SHP77 (cell line): ENCODE data around the gene EMID1.
A peak's percentile ranks its signal among the peaks of the same experiment; 100 is the strongest.
"Not testable (repeated sequence)": the region's sequence is repeated elsewhere in the genome, so short reads cannot be mapped to it uniquely, and the experiment has no call there.

Source experiments
- DNase-seq, 2 experiments: peaks; one replicate each; lab custom pipeline; 2025; lab: John Stamatoyannopoulos, UW

Gene EMID1

GRCh38 chr22:29211466-29211865 is 5.8 kb downstream of the EMID1 start:
- DNase-seq, result no peak

GRCh38 chr22:29212743-29213142 is 7.0 kb downstream of the EMID1 start:
- no peak for DNase-seq

GRCh38 chr22:29213493-29213892 is 7.8 kb downstream of the EMID1 start:
- no peak for DNase-seq

DNA sequence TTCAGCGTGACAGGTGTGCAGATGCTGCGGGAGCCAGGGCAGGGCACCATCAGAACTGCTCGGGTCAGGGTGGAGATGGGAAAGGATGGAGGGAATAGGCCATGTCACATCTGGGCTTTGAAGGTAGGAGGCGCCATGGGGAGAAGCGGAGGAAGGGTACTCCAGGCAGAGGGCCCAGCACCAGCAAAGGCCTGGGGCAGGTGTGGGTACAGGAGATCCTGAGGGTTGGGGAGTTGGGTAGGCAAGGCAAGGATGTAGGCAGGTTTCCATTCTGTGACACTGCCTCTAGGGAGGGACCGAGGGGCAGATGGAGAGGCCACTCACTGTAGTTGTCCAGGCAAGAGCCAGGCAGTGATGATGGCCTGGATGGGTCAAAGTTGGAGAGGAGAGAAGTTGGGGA is 8.5 kb downstream of the EMID1 start:
- DNase-seq, result no peak

DNA sequence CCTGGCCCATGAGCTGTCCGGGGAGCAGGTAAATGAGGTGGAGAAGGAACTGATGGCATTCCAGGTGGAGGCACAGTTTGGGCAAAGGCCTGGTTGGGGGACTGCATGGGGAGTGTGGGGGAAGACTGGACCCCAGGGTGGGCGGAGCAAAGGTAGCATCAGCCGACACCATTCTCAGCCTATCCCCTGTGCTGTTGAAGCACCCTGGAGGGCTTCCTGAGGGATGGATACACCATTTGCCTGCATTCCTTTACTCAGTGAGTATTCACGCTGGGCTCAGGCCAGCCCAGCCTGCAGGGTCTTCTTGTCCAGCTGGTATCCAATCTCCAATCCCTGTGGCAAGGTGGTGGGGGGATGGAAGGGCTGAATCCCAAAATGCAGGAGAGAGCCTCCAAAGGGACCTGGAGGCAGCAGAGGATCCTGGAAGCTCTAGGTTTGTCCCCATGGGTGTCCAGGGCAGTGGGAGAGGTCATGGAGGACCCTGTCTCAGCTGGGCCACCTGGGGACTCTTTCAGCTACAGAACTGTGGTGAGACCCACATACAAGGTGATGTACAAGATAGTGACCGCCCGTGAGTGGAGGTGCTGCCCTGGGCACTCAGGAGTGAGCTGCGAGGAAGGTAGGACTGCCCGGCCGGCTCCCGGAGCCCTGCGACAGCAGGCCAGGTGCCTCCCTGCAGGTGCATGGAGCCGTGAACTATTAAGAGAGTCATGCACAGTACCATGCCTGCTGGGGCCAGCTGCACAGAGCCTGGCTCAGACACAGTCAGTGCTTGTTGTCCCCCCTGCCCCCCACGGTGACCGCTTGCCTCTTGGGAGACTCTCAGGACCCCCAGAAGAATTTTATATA is 9.5 kb downstream of the EMID1 start:
- DNase-seq, result no peak

DNA sequence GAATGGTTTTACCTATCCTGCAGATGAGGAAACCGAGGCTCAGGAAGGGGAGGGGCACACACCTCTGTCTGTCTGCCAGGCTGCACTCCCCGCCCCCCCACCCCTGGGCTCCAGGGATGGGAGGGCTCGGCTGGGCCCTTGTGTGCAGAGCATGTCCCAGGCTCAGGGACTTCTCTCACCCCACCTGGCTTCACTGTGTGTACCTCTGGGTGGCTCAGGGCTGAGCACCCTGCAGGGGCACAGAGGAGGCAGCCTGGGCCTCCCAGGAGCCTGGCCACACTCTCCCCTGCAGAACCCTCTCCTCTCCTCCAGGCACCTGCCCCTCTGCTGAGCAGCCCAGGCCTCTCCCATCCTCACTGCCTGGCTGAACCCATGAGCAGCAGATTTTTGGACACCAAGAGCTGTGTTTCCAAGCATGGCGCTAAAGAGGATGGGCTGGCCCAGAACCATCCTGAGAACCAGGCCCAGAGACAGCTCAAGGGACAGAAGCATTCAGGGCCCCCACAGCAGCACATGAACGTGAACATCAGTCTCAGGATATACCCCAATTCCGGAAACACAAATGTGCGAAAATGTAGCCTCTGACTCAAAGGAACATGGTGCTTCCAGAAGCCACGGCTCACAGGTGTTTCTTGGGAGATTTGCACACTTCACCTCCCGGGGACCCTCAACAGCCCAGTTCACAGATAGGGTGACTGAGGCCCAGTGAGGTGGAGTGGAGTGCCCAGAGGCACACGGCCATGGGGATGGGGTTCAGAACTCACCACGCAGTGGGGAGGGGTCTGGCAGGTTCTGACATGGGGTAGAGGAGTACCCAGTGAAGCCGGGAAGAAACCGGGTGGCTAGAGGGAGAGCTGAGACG is 10.5 kb downstream of the EMID1 start:
- no peak for DNase-seq

- no peak for DNase-seq
Measured at GRCh38 chr22:29216873-29217666, 11.4 kb downstream of the EMID1 start.

DNA sequence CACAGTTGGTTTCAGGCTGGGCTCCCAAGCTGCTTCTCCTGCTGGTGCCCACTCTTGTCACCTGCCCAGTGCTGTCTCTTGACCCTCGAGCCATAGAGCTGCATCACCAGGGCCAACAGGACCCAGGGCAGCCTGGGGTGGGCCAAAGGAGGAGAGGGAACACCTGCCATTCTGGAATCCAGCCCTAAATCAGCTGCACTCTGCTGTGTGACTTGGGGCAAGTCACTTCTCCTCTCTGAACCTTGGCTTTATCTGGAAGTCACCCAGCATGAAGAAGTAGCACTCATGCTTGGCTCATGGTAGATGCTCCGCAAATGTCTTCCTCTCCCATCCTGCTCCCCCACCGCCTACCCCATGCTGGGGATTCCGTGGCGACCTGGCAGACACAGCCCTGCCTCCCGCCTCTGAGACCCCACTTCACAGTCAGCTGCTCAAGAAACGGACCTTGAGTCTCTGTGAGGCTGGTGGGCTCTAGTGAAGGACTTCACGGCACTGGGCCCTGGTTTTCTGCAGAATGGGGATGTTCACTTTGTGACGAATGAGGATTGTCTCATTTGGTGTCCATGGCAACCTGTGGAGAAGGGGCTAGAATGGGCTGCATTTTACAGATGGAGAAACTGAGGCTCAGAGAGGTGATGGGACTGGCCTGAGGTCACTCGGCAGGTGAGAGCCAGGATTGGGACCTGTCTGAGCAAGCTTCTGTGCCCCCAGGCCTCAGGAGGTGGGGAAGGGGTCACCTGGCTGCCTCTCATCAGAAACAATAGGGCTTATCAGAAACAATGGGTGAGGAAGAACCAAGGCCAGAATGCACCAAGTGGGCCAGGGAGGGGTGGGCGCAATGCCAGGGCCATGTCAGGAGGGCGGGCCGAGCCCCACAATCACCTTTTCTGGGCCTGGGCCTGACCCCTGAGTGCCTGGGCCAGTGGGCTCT is 12.4 kb downstream of the EMID1 start:
- no peak for DNase-seq

GRCh38 chr22:29218758-29219408 is 13.2 kb downstream of the EMID1 start:
- DNase-seq, result no peak

- DNase-seq, result not testable (repeated sequence)
Measured at GRCh38 chr22:29219409-29219782, 13.7 kb downstream of the EMID1 start.

GRCh38 chr22:29219881-29220670 is 14.4 kb downstream of the EMID1 start:
- DNase-seq, result no peak

- DNase-seq, result no peak
Measured at GRCh38 chr22:29224121-29224858, 18.6 kb downstream of the EMID1 start.

- DNase-seq, result no peak
Measured at GRCh38 chr22:29224859-29225410, 19.2 kb downstream of the EMID1 start.

- peak; percentile 45 to 64 for DNase-seq
Measured at GRCh38 chr22:29225422-29226090, 19.9 kb downstream of the EMID1 start.

GRCh38 chr22:29226351-29226981 is 20.8 kb downstream of the EMID1 start:
- DNase-seq, result no peak

DNA sequence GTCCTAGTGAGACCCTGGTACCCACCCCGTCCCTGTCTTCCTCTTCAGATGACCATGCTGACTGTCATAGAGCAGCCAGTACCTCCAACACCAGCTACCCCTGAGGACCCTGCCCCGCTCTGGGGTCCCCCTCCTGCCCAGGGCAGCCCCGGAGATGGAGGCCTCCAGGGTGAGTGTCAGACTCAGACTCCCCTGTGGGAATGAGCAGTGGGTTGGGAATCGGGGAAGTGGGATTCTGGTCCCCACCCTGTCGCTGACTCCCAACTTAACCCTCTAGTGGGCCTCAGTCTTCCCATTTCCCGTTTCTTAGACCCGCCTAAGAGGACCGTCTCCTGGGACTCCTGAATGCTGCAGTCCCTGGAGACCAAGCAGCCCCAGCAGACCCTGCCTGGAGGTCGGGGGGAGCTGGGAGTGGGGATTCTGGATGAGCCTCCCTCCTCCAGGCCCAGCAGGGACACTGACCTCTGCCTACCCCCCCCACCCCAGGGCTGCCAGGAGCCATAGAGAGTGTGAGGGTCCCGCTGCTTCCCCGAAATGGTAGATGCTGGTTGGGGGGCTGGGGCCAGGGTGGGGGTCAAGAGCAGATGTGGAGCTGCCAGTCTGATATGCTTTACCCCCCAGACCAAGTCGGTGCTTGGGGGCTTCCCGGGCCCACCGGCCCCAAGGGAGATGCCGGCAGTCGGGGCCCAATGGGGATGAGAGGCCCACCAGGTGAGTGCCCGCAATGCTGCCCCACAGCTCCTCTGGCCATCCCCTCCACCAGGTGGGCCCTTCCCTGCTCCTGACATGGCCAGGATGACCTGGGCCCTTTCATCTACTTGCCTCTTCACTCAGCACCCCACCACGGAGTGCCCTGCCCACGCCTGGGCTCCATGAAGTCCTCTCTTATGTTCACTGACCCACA is 25.5 kb downstream of the EMID1 start:
- DNase-seq, result no peak
